ENCODE measurements around the gene RPRD2. TPM values are rescaled to one million over a fixed set of nuclear protein-coding genes. Genes with fewer than 3 reads are reported as not detected.

The RPRD2 gene
- total and polyA plus RNA-seq, 9 of the 15 experiments (the other 6 are each of a cell fraction or from before 2014, with no cell fraction given) = 1.5 to 21.6 (median 7.7) TPM

DNA sequence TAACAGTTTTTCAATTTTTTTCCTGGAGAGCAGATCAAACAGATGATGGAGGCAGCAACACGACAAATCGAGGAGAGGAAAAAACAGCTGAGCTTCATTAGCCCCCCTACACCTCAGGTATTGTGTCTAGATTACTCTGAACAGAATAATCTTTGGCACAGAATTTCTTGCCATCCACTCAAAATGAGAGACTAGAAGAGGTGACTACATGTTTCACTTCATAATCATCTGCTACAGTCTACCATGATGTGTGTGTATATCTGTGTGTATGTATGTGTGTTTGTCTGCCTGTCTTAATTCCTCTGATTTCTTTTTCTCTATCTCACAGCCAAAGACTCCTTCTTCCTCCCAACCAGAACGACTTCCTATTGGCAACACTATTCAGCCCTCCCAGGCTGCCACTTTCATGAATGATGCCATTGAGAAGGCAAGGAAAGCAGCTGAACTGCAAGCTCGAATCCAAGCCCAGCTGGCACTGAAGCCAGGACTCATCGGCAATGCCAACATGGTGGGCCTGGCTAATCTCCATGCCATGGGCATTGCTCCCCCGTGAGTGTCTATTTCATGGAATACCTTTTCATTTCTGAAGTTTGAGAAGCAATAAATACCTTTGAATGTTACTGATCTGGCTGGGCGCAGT is 31.2 kb upstream of the RPRD2 start:
- 93% methylated on average over 7 of the region's 7 CpGs for WGBS (ENCODE audit: insufficient coverage, low coverage, missing lambda C conversion rate)
- no peaks in the 10 kb centered on the region for H3K9me1 ChIP-seq (ENCODE audit: control insufficient read depth, insufficient read depth, low read length)
- POLR2A ChIA-PET = interaction anchor here (0.9 kb wide), 1 partner anchor 14 kb away, joined by 3 read pairs; no protein-coding TSS in a partner anchor
- H3K9ac ChIP-seq (ENCODE audit: insufficient read depth in 1 of 2, low read depth in 2 of 2, low read length in 2 of 2) = 0 out of 4 replicates have a peak overlapping the region, but pooled peaks of 1 of the 2 experiments have one; percentile 36
- FAIRE-seq = no peak
- H4K20me1 ChIP-seq (replicated peaks; ENCODE audit: control insufficient read depth, insufficient read depth, low read length) = 0 out of 2 replicates have a peak, but pooled peaks cover 2% of the 10 kb centered on the region
- H3K79me2 ChIP-seq (ENCODE audit: control insufficient read depth, insufficient read depth, low read length) = no peaks in the 10 kb centered on the region
- BruUV-seq (replicated peaks) = no TSS peak
- H3K36me3 ChIP-seq (ENCODE audit: control insufficient read depth, insufficient read depth, low read length) = peaks cover 85% of the 10 kb centered on the region
- H3K27me3 ChIP-seq (ENCODE audit: control insufficient read depth in 2 of 2, insufficient read depth in 2 of 2, low read length in 2 of 2) = no peaks in the 10 kb centered on the region
- no peaks in the 10 kb centered on the region for H3K9me3 ChIP-seq (replicated peaks; ENCODE audit: control insufficient read depth, insufficient read depth, low read depth, low read length)
- CTCF ChIA-PET (ENCODE audit: low intra/inter-chr PET ratio) = no interaction called here
- H3K4me3 ChIP-seq = no peak overlapping the region
- intact Hi-C loops (cut with micrococcal nuclease) (no loop called here), in situ Hi-C loops (cut with MboI) (no loop called here)
- no peak for ATAC-seq
- H2AFZ ChIP-seq (ENCODE audit: low read depth, low read length) = no peak overlapping the region
- no peak for TF ChIP-seq ZNF24 (IDR thresholded peaks at IDR 0.05)
- TF ChIP-seq ZNF121 (CRISPR knock-in tag; conservative IDR thresholded peaks at IDR 0.05) = no peak
- no peak for TF ChIP-seq ZNF76 (CRISPR knock-in tag; IDR thresholded peaks at IDR 0.05; ENCODE audit: borderline replicate concordance)
- no peak for TF ChIP-seq ZNF75A (CRISPR knock-in tag; IDR thresholded peaks at IDR 0.05)
- TF ChIP-seq, protein P1, sequence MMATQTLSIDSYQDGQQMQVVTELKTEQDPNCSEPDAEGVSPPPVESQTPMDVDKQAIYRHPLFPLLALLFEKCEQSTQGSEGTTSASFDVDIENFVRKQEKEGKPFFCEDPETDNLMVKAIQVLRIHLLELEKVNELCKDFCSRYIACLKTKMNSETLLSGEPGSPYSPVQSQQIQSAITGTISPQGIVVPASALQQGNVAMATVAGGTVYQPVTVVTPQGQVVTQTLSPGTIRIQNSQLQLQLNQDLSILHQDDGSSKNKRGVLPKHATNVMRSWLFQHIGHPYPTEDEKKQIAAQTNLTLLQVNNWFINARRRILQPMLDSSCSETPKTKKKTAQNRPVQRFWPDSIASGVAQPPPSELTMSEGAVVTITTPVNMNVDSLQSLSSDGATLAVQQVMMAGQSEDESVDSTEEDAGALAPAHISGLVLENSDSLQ (IDR thresholded peaks at IDR 0.05) = no peak
- no peak for TF ChIP-seq KLF13 (tag; IDR thresholded peaks at IDR 0.05; ENCODE audit: borderline replicate concordance, low read depth)
- no peak for TF ChIP-seq ZNF766 (CRISPR knock-in tag; conservative IDR thresholded peaks at IDR 0.05)
- TF ChIP-seq ZNF561 (CRISPR knock-in tag; conservative IDR thresholded peaks at IDR 0.05) = no peak
- H3K4me2 ChIP-seq (ENCODE audit: insufficient read depth, low read length) = no peak overlapping the region
- DNase-seq (ENCODE audit: extremely low read depth in 1 of 4, low spot score in 3 of 4) = no peak
- H3K4me1 ChIP-seq (replicated peaks in 1 of 2; ENCODE audit: control insufficient read depth in 2 of 2, insufficient read depth in 2 of 2, low read length in 2 of 2) = no peaks in the 10 kb centered on the region; a peak in 1 of 5 replicates
- H3K27ac ChIP-seq (ENCODE audit: extremely low read depth, low read depth, low read length) = no peak overlapping the region
